ENCODE data around the gene SEC31B. TPM values are rescaled to one million over a fixed set of nuclear protein-coding genes. Genes with fewer than 3 reads are reported as not detected.

SEC31B gene
- total and polyA plus RNA-seq, 2 donors from 2014 or later: 5.6 to 10.6 TPM

- intact Hi-C loops (cut with DNase I): no loop called here
- FAIRE-seq: no peak
Observed at GRCh38 chr10:100508266-100508665, 11.4 kb downstream of the SEC31B start.

DNA sequence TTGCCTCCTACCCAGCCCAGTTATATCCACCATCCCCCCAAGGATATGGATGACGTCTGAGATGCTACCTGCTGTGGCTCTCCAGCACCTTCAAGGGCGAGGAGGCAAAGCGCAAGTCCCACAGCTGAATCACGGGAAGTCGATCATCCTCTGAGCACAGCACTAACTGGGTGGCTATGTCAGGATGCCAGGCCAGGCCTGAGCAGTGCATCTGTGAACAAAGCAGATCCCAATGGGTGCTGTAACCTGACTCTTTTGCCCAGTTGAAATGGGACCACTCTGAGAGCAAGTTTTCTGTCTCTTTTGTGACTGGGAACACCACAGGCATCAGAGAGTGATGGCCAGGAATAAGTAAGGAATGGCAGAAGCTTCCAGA is 12.3 kb downstream of the SEC31B start:
- H3K9me3 ChIP-seq (ENCODE audit: control insufficient read depth in 2 of 3, insufficient read depth in 1 of 3, low read length in 3 of 3): no peaks in the 10 kb centered on the region
- intact Hi-C loops (cut with DNase I): no loop called here
- no peaks in the 10 kb centered on the region for H3K27me3 ChIP-seq (ENCODE audit: control insufficient read depth, insufficient read depth, low read length)
- peaks cover 0 to 17% (median 4%) of the 10 kb centered on the region in 3 donors for H3K36me3 ChIP-seq (ENCODE audit: control insufficient read depth in 2 of 3, insufficient read depth in 3 of 3, low read length in 3 of 3)
- H3K4me3 ChIP-seq (ENCODE audit: low read length in 3 of 3): no peak overlapping the region
- TF ChIP-seq CTCF (IDR thresholded peaks at IDR 0.05; ENCODE audit: borderline replicate concordance, extremely low read depth, insufficient read depth): no peak
- H3K27ac ChIP-seq (ENCODE audit: low read depth in 2 of 2, low read length in 2 of 2): no peak overlapping the region
- FAIRE-seq: no peak
- peaks cover 0 to 5% (median 4%) of the 10 kb centered on the region in 3 donors for H3K4me1 ChIP-seq (ENCODE audit: control insufficient read depth in 2 of 3, insufficient read depth in 2 of 3, low read depth in 1 of 3, low read length in 3 of 3)
- no peak overlapping the region for H3K9ac ChIP-seq (ENCODE audit: low read length in 3 of 3)
- DNase-seq: no peak

More at GRCh38 chr10:100508266-100508665, 11.4 kb downstream of the SEC31B start:
- TF ChIP-seq CTCF (IDR thresholded peaks at IDR 0.05; ENCODE audit: borderline replicate concordance, extremely low read depth, insufficient read depth): no peak
- Histone ChIP-seq H3K36me3 (ENCODE audit: control insufficient read depth in 2 of 3, insufficient read depth in 3 of 3, low read length in 3 of 3) (peaks cover 0 to 17% (median 4%) of the 10 kb centered on the region in 3 donors), H3K4me3 (ENCODE audit: low read length in 3 of 3) (no peak overlapping the region), H3K4me1 (ENCODE audit: control insufficient read depth in 2 of 3, insufficient read depth in 2 of 3, low read depth in 1 of 3, low read length in 3 of 3) (peaks cover 0 to 5% (median 4%) of the 10 kb centered on the region in 3 donors), H3K27me3 (ENCODE audit: control insufficient read depth, insufficient read depth, low read length) (no peaks in the 10 kb centered on the region), H3K9me3 (ENCODE audit: control insufficient read depth in 2 of 3, insufficient read depth in 1 of 3, low read length in 3 of 3) (no peaks in the 10 kb centered on the region), H3K27ac (ENCODE audit: low read depth in 2 of 2, low read length in 2 of 2) (no peak overlapping the region), H3K9ac (ENCODE audit: low read length in 3 of 3) (no peak overlapping the region)
- no peak for DNase-seq

DNA sequence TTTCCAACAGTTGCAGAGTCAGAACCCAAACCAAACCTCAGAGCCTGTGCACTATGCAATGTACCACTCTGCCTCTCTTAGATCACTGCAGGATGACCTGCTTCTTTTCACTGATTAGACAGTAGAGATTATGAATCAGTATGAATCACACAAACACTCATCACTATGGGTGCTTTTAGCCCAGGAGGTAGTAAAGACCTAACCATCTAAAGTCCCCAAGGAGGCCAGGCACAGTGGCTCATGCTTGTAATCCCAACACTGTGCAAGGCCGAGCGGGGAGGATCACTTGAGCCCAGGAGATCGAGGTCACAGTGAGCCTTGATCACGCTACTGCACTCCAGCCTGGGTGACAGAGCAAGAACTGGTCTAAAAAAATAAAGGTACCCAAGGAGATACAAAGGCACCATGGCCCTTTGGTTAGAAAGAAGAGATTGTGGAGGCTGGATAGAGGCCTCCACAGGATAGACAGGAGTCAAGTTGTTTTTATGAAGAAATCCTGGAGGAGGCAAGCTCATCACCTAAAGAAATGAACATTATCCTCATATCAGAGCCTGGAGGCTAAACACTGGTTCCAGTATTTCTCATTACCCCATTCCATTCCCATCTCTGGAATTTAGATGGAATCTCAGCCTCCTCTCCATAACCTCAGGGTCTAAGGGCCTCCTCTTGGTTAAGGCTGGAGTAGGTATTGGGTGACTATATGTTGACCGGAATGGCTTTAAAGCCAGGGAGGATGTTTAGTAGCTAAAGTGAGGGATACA is 12.9 kb downstream of the SEC31B start:
- Histone ChIP-seq H3K27me3 (ENCODE audit: control insufficient read depth, insufficient read depth, low read length) (no peaks in the 10 kb centered on the region), H3K9me3 (ENCODE audit: control insufficient read depth in 2 of 3, insufficient read depth in 1 of 3, low read length in 3 of 3) (no peaks in the 10 kb centered on the region), H3K4me3 (ENCODE audit: low read length in 3 of 3) (no peak overlapping the region), H3K9ac (ENCODE audit: low read length in 3 of 3) (no peak overlapping the region), H3K27ac (ENCODE audit: low read depth in 2 of 2, low read length in 2 of 2) (no peak overlapping the region), H3K36me3 (ENCODE audit: control insufficient read depth in 2 of 3, insufficient read depth in 3 of 3, low read length in 3 of 3) (peaks cover 0 to 20% (median 7%) of the 10 kb centered on the region in 3 donors), H3K4me1 (ENCODE audit: control insufficient read depth in 2 of 3, insufficient read depth in 2 of 3, low read depth in 1 of 3, low read length in 3 of 3) (peaks cover 0 to 5% (median 4%) of the 10 kb centered on the region in 3 donors)
- FAIRE-seq (no peak), DNase-seq (no peak)
- no peak for TF ChIP-seq CTCF (IDR thresholded peaks at IDR 0.05; ENCODE audit: borderline replicate concordance, extremely low read depth, insufficient read depth)
- intact Hi-C loops (cut with DNase I): no loop called here

Data from kidney (tissue), 14 donors.